Measurements from ENCODE around the gene HELT.
"Not testable (repeated sequence)": the region's sequence is repeated elsewhere in the genome, so short reads cannot be mapped to it uniquely, and the experiment has no call there.

HELT gene, protein sequence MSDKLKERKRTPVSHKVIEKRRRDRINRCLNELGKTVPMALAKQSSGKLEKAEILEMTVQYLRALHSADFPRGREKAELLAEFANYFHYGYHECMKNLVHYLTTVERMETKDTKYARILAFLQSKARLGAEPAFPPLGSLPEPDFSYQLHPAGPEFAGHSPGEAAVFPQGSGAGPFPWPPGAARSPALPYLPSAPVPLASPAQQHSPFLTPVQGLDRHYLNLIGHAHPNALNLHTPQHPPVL
- long read RNA-seq, donor 1: 0 reads
- long read RNA-seq, donor 2: 0 reads
- long read RNA-seq, donor 3: 0 reads
- long read RNA-seq, donor 4: 0 reads
- long read RNA-seq, donor 5: 0 reads
- long read RNA-seq, donor 6: 0 reads
- long read RNA-seq, donor 7: 0 reads
- long read RNA-seq, donor 8: 0 reads

DNA sequence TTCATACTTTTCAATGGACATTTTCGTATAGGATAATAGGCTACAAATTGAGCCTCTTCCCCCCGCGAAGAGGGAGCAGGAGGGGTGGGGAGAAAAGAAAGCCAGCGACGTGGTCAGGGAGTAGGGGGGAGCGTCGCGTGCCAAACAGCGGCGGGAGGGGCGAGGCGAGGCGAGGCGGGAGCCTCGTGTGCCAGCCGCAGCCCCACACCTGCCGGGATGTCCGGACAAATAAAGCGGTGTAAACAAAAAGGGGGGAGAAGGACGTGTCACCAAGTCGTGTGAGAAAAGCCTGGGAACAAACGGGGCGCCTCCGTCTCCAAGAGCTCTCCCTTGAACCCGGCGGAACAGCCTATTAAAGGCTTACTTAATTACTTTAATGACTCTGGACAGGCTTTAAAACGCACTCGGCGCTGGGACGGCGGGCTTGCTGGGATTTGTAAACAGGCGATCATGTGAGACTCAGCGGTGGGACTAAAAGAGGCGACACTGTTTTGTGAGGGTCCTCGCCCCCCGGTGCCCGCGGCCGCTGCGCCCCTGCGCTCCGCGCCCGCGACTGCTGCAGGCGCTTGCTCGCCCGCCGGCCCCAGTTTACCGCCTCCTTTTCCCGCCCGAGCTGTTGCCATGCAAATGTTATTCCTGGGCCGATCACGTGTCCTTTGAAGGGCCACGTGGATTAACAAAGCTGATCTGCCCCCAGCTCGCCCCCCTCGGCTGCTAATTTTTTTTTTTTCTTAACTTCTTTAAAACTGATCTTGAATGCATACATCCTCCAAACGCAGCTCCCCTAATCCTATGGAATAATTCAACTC is at the start of gene HELT:
TSS of gene HELT (plus strand) at position 527 of the 809 bp plus-strand sequence. CDS start 439 bp downstream, outside the sequence.
- peak; percentile 47 for DNase-seq

DNA sequence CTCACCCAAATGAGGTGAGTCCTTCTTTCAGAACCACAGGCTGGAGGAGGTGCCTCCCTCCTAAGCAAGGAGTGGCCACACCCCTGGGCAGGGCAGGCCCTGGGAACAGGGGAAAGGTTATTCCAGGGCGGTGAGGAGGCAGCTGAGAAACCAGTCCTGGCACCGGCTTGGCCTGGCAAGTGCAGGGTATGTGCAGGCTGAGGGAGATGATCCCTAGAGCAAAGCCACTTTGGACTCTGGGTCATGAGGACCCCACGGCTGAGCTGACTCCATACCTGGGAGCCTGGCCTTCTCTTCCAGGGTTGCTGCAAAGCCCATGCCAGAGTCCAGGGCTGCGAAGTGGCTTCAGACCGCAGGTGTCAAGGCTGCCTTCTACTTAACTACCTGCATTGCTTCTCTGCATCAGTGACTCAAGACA is 49.5 kb upstream of the HELT start:
- DNase-seq: no peak

DNA sequence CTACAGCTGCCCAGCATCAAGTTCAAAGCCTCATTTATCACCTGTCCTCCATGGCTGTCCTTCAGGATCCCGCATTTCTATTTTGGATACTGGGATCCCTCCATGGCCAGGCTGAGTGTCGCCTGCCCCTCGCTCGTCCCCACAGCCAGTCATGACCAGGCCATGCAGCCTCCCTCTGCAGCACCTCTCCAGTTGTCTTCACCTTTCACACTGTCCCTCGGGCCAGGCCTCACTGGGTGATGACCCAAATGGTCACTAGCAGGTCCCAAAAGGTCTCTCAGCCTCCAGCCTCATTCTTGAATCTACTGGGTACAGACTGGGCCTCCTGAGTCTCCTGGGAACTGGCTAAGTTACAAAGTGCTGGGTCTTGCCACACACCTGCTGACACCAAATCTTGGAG is 48.7 kb upstream of the HELT start:
- no peak for DNase-seq

DNA sequence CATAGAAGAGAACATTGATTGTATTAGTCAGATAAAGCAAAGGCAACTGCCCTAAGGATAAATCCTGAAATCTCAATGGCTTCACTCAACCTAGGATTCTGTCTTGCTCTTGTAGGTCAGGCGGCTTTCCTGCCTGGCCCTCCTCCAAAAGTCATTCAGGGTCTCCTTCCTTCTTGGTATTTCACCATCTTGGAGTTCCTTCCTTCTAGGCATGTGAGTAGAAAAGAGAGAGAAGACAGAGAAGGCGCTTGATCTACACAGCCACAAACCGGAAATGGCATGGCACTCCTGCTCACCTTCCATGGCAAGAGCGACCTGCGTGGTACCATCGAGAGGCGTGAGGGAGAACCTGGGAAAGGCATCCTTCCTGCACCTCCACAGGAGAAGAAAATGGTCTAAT is 45.3 kb upstream of the HELT start:
- DNase-seq: no peak

DNA sequence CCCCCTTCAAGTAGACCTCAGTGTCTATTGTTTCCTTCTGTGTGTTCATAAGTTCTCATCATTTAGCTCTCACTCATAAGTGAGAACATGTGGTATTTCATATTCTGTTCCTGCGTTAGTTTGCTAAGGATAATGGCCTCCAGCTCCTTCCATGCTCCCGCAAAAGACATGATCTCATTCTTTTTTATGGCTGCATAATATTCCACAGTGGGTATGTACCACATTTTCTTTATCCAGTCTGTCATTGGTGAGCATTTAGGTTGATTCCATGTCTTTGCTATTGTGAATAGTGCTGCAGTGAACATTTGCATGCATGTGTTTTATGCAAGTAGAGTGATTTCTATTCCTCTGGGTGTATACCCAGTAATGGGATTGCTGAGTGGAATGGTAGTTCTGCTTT is 41.9 kb upstream of the HELT start:
- DNase-seq: not testable (repeated sequence)

DNA sequence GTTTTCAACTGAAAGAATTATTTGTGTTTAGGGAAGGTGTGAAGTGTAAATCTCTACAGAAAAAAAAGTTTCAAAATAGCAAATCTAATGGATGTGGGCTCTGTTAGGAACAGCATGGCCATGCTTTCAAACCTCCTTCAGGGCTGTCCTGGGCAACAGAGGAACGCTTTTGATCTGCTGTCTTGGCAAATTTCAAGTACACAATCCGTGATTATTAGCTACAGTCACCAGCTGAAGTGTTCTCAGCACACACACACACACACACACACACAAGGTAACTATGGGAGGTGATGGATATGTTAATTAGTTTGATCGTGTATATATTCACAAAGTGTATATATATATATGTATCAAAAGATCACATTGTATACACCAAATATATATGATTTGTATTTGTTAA is 40.5 kb upstream of the HELT start:
- no peak for DNase-seq

DNA sequence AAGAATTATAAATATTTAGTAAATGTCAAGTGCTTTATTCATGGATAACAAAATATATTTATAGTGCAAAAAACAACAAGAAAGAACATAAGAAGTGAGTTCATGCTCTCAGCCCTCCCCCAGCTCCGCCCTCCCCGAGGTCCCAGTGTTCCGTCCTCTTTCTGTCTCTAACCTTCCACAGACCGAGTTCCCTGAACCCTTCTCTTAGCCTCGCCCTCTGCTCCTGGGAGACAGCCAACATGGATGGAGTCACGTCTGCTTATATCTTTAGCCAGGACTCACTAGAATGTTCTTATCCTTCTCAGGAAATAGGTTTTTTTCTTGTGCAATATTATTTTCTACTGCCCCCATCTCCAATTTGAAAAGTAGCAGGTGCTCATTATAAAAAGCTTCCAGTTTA is 40.1 kb upstream of the HELT start:
- no peak for DNase-seq

DNA sequence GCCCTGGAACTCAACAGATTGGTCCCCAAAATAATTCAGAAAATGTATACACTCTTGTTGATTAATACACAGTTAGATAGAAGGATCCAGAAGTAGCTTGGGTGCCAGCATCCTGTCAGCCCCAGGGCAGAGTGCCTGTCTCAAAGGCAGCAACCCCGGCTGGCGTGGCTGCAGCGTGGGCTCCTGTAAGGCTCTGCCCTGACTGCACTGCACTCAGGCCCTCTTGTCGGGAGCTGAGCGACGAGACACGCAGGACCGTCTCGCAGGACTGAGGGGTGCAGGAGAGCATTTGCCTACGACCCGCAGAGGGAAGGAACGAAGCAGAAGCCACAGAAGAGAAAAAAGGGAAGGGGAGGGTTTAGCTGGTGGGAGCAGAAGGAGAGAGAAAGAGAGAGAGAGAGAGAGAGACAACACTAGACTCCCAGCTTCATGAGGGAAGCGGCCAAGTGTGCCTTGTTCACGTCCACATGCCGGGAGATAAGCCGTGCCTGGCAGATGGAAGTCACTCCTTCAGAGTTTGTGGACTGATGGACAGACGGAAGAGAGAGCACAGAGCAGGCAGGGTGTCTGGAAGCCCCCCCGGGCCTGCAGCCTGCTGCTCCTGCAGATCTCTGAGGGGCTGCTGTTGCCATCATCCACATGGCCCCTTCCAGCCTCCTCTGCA is 38.7 kb upstream of the HELT start:
- DNase-seq: no peak

DNA sequence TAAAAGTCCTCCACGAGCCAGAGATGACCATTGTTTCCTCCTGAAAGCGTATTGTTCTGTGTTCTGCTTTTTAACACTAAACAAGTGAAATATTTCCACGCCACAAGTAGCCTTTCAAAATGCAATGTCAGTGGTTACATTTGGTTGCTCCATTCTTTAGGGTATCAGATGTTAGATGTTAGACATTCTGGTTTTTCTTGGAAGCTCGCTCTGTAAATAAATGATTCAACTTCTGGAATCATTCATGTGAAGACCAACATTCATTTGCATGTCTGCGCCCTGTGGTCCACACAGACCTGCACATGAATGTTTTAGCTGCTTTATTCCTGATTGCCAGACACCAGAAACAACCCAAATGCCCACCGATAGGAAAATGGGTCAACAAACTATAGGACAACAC is 38.0 kb upstream of the HELT start:
- no peak for DNase-seq

DNA sequence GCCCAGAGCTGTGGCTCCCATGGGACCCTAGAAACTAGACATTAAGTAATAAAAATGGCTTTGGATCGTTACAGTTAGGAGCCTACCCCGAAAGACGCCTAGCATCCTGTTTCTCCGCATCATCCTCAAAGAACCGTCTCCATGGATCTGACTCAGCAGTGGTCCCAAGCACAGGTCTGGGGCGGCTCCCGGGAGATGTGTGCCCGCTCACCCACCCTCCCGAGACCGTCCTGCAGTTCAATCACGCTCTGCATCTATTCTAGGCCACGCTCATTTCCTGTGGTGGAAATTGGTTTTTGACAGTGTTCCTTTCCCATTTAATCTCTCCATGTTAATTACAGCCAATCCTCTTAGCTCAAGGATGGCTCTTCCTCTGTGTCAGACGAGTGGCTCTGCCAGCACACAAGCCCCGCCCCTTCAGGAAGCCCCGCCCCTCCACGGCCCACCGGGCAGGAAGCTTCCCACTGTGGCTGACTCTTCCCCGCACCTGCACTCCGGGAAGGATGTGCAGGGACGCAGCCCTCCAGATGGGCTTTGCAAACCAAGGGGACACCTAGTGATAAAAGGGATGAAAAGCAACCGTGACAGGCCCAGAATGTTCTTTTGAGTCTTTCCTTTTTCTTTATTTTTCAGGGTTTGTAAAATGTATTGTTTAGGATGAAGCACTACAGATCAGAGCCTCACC is 34.5 kb upstream of the HELT start:
- DNase-seq: no peak

DNA sequence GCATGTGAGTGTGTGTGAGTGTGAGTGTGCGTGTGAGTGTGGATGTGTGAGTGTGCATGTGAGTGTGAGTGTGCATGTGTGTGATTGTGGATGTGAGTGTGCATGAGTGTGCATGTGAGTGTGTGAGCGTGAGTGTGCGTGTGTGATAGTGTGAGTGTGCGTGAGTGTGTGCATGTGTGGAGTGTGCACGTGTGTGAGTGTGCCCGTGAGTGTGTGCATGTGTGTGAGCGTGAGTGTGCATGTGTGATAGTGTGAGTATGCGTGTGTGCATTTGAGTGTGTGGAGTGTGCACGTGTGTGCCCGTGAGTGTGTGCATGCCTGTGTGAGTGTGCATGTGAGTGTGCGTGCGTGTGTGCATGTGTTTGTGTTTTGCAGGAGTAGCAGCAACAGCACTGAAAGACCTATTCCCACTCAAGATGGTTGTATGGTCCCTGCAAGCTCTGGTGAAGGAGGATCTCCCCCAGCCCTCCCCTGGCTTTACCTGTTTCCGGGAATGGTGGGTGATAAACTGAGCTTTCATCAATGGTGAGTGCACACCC is 30.7 kb upstream of the HELT start:
- no peak for DNase-seq

DNA sequence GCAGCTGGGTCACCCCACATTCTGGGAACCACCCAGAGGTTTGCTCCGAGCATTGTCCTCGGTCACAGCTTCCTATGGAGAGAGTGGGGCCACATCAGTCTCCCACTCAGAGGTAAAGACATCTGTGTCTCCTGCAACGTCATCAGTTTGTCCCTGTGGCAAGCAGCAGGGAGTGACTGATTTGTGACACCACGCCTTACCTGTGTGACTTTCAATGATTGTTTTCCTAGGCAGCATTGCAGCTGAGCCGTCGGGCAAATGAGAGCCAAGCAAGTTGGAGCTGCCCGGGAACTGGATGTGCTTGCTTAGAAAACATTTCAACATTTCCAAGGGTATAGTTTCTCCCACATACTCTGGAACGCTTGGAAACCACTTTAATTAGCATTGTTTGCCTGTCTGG is 29.7 kb upstream of the HELT start:
- no peak for DNase-seq

DNA sequence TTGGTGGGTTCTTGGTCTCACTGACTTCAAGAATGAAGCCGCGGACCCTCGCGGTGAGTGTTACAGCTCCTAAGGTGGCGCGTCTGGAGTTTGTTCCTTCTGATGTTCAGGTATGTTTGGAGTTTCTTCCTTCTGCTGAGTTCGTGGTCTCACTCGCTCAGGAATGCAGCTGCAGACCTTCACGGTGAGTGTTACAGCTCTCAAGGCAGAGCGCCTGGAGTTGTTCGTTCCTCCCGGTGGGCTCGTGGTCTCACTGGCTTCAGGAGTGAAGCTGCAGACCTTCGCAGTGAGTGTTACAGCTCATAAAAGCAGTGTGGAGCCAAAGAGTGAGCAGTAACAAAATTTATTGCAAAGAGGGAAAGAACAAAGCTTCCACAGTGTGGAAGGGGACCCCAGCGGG is 29.0 kb upstream of the HELT start:
- not testable (repeated sequence) for DNase-seq

DNA sequence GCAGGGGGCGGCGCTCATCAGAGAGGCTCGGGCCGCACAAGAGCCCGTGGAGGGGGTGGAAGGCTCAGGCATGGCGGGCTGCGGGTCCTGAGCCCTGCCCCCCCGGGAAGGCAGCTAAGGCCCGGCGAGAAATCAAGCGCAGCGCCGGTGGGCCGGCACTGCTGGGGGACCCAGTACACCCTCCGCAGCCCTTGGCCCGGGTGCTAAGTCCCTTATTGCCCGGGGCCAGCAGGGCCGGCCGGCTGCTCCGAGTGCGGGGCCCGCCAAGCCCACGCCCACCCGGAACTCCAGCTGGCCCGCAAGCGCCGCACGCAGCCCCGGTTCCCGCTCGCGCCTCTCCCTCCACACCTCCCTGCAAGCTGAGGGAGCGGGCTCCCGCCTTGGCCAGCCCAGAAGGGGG is 28.2 kb upstream of the HELT start:
- not testable (repeated sequence) for DNase-seq

DNA sequence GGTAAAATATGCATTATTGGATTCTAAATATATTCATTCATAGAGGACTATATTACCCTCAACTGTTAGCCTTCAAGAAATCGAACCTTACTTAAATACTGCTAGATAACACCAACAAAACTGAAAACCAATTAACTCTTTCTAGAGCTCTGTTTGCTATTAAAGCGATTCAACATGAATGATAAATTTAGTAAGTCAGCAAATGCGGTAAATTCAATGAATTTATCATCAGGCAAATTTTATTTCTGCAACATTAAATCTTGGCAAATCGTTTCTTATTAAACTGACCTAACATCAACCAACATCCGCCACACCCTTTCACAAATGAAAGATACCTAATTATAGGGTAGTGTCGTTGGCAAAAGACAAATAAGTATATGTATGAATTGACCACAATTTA is 26.4 kb upstream of the HELT start:
- DNase-seq: no peak

DNA sequence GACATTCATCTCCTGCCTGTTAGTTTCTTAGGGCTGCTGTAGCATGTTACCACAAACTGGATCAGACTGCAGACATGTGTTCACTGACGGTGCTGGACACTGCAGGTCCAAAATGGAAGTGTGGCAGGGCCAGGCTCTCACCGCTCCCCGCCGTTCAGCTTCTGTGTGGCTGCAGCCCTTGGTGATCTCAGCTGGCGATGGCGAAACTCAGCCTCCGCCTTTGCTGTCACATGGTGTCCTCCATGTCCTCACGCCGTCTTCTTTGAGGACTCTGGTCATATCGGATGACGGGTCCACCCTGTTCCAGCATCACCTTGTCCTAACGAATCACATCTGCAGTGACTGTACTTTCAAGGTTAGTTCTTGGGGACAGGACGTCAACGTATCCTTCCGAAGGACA is 25.9 kb upstream of the HELT start:
- DNase-seq: no peak

DNA sequence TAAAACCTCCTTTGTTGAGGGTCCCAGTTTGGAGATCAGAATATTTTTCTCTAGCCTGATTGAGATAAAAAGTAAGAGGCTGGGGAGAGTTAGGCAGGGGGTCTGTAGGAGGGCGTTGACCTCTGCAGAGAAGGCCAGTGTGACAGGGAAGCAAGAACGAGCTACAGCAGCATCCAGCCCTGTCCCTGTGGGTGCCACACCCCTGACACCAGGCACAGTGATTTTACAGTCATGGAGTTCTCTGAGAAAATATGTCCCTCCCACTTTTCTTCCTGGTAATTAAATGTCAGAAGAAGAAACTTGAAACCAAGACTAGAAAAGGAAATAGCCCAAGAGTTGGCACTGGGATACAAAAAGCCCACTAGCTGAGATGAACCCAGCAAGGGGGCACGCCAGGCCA is 25.0 kb upstream of the HELT start:
- no peak for DNase-seq

DNA sequence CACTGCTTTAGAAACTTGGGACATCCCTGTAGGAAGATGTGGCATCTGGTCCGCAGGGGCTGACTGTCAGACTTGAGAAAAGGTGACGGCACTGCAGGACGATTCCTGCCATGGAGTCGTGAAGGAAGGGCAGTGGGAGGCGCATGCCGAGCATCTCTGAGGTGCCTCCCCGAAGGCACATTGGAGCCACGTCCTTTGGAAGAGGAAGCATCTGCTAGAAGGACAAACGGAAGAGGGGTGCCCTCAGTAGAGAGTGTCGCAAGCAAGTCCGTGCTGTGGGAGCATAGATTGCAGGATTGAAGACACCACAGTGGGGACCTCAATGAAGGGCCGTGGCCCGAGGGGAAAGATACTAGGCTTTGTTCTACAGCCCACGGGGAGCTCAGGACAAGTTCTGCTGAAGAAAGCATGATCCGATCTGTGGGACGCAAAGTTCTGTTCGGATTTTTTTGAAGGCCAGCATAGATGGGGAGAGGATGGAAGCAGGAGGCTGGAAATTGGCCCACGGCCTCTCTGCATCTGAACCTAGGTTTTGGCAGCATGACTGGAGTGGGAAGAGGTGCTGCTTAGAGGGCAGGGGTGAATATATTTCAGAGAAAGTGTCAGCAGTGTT is 24.2 kb upstream of the HELT start:
- DNase-seq: no peak

DNA sequence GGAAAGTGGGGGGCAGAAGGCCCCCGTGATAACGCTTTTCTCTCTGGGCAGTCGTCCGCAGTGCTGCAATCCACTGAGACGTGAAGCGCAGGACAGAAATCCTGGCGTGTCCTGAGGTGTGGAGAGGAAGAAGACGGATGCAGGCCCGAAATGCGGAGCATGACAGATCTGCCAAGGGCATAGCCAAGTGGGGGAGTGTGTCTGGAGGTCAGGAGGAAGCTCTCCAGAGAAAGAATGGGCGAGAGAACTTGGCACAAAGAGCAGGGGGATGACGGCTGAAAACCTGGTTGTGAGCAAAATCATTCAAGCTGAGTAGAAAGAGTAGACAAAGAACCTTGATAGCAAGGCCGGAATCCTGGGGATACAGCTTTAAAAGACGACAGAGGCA is 23.7 kb upstream of the HELT start:
- no peak for DNase-seq

DNA sequence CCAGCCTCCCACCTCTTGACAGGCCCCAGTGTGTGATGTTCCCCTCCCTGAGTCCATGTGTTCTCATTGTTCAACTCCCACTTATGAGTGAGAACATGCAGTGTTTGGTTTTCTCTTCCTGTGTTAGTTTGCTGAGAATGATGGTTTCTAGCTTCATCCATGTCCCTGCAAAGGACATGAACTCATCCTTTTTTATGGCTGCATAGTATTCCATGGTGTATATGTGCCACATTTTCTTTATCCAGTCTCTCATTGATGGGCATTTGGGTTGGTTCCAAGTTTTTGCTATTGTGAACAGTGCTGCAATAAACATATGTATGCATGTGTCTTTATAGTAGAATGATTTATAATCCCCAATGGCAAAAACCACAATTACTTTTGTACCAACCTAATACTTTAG is 20.6 kb upstream of the HELT start:
- DNase-seq: not testable (repeated sequence)

DNA sequence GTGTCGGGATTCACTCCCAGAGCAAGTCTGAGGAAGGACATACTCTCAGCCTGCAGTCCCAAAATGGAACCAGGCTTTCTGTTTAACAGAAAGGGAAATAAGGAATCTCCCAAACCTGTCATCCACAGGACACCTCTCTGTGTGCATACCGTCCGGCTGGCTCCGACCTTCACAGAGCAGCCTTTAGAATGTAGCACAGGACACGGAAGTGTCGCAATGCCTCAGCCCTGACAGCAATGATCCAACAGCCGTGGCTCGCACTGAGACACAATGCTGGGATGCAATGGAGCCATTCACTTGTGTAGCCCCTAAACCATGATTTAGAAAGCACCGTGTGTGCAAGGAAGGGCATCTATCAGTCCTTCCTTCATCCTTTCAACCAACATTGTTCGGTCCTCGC is 15.5 kb upstream of the HELT start:
- no peak for DNase-seq

Data from right kidney (tissue), 9 donors.